Adrenal gland (tissue), 12 donors: ENCODE measurements around the gene LIN7B. TPM values are rescaled to one million over a fixed set of nuclear protein-coding genes. Genes with fewer than 3 reads are reported as not detected.

Experiments used
- DNase-seq, 7 donors: peaks; one replicate each; pipeline ENCODE4 v3.0.0-alpha.2; 2019 to 2020
- H3K27ac ChIP-seq, 5 donors: fragments of 200-600 bp; sonication (generic) in 4 of 5; 1 replicate in 3 of 5; 2 replicates in 2 of 5; pipeline versions ENCODE4 v1.5.1 to v1.8.0; 2016 to 2020; ENCODE audit warnings: mild to moderate bottlenecking in 1 of 5
- H3K27me3 ChIP-seq: fragments of 200-600 bp; 2 replicates; pipeline ENCODE4 v1.8.0; 2021
- H3K36me3 ChIP-seq, 2 donors: fragments of 200-600 bp; replicated peaks in 1 of 2; 1 replicate in 1 of 2; 2 replicates in 1 of 2; pipeline versions ENCODE4 v1.5.1 to v1.8.0; 2018 to 2022
- H3K4me1 ChIP-seq, 2 donors: fragments of 200-600 bp; replicated peaks in 1 of 2; 1 replicate in 1 of 2; 2 replicates in 1 of 2; pipeline versions ENCODE4 v1.5.1 to v1.8.0; 2018 to 2021
- H3K4me3 ChIP-seq, 4 donors: fragments of 200-600 bp; sonication (generic) in 3 of 4; one replicate each; pipeline ENCODE4 v1.5.1; 2016 to 2018
- H3K9me3 ChIP-seq, 3 donors: fragments of 200-600 bp; sonication (generic) in 1 of 3; replicated peaks in 1 of 3; 1 replicate in 2 of 3; 2 replicates in 1 of 3; pipeline versions ENCODE4 v1.5.1 to v1.8.0; 2016 to 2021
- CTCF ChIP-seq, 6 experiments: fragments of 450-650 bp in 4 of 6; fragments of 200-600 bp in 2 of 6; sonication (generic) in 1 of 6; IDR thresholded peaks; 1 replicate in 5 of 6; 2 replicates in 1 of 6; pipeline versions ENCODE4 v1.5.1 to v1.8.0; 2016 to 2021; ENCODE audit warnings: antibody characterized with exemption in 6 of 6, mild to moderate bottlenecking in 2 of 6, moderate library complexity in 1 of 6
- POLR2A ChIP-seq, 2 donors: fragments of 450-650 bp; IDR thresholded peaks; one replicate each; pipeline ENCODE4 v1.6.1; 2017; ENCODE audit warnings: antibody characterized with exemption in 2 of 2, mild to moderate bottlenecking in 2 of 2, moderate library complexity in 1 of 2
- WGBS, 4 donors: extraction: QIAGEN DNeasy Blood & Tissue Kit in 2 of 4; methylation state at CpG; one replicate each; pipeline versions ENCODE4 v1.1.5 to v1.1.7; 2013 to 2017; 5-methylcytosine and 5-hydroxymethylcytosine counted together
- intact Hi-C, 2 donors: fragments of 100-400 bp; cut with DNase I; formaldehyde crosslinking; loops; one replicate each; pipeline versions ENCODE4 v1.14.1 to v1.15.0; 2022 to 2023
- polyA plus RNA-seq, 3 donors: library from polyadenylated mRNA; stranded (reverse); fragments of 200-250 nt in 2 of 3; fragments of 350-450 nt in 1 of 3; fragmentation: Illumina TruSeq in 1 of 3; extraction: RNeasy Lipid Tissue Mini Kit (QIAGEN cat#74804) in 1 of 3; gene quantifications; one replicate each; pipeline ENCODE4 v1.2.3, GENCODE V29; 2013 to 2014
- total RNA-seq, 9 donors: library from RNA; depleted of rRNA in 4 of 9; stranded (reverse); fragments of >200 nt in 4 of 9; fragments of 120-200 nt in 1 of 9; fragmentation: NEBNext Ultra II Directional in 1 of 9; extraction: Animal tissue kit (Norgen Biotek cat#: 25700) in 1 of 9; gene quantifications; one replicate each; pipeline versions ENCODE4 v1.1.0 to v1.2.4, GENCODE V29; 2013 to 2023
- donor health status: healthy with polysubstance abuse.
- donor health status: Bipolar disorder and iron deficiency.
- donor health status: DM: yes; HTN: yes; CAD: no.
- donor health status: DM: no; HTN: no; CAD: no.
- donor health status: DM: no; HTN: no; CAD: no.
- donor health status: DM: yes; HTN: yes; CAD: no.

Gene LIN7B
- total and polyA plus RNA-seq, 12 donors = 4.4 to 35.2 (median 11.1) TPM

- Histone ChIP-seq H3K27ac (no peak overlapping the region), H3K4me1 (peaks cover 3 to 30% of the 10 kb centered on the region in 2 donors), H3K4me3 (no peak overlapping the region), H3K27me3 (no peaks in the 10 kb centered on the region), H3K36me3 (peaks cover 0 to 85% of the 10 kb centered on the region in 2 donors), H3K9me3 (no peaks in the 10 kb centered on the region)
- WGBS, 4 donors = 86 to 91% (median 88%) methylated on average over 17 of the region's 17 CpGs
- TF ChIP-seq CTCF (IDR thresholded peaks at IDR 0.05) = no peak
- no peak for TF ChIP-seq POLR2A (IDR thresholded peaks at IDR 0.05)
- intact Hi-C loops = no loop called here
- DNase-seq = no peak
These were observed 22.7 kb upstream of the LIN7B start for GRCh38 chr19:49091391-49092038.

GRCh38 chr19:49092686-49093085 lies 21.5 kb upstream of the LIN7B start:
- H3K27ac ChIP-seq = no peak overlapping the region
- peaks cover 0 to 92% of the 10 kb centered on the region in 2 donors for H3K36me3 ChIP-seq
- peaks cover 0 to 18% of the 10 kb centered on the region in 2 donors for H3K4me1 ChIP-seq
- H3K27me3 ChIP-seq = no peaks in the 10 kb centered on the region
- 81 to 90% (median 82%) methylated on average over 6 of the region's 6 CpGs for WGBS, 4 donors
- no peaks in the 10 kb centered on the region for H3K9me3 ChIP-seq
- TF ChIP-seq CTCF (IDR thresholded peaks at IDR 0.05) (no peak), POLR2A (IDR thresholded peaks at IDR 0.05) (no peak)
- intact Hi-C loops = no loop called here
- H3K4me3 ChIP-seq = no peak overlapping the region
- no peak for DNase-seq

- WGBS, 4 donors = 60 to 76% (median 71%) methylated on average over 14 to 23 of the region's 23 CpGs
- peaks cover 0 to 9% of the 10 kb centered on the region in 2 donors for H3K4me1 ChIP-seq
- peak in 3 of 7 donors; percentile 38 to 52 (median 52) for DNase-seq
- H3K36me3 ChIP-seq = peaks cover 0 to 98% of the 10 kb centered on the region in 2 donors
- TF ChIP-seq POLR2A (IDR thresholded peaks at IDR 0.05) (no peak), CTCF (IDR thresholded peaks at IDR 0.05) (no peak)
- H3K27ac ChIP-seq = no peak overlapping the region
- no peak overlapping the region for H3K4me3 ChIP-seq
- intact Hi-C loops = loop anchor here (5.0 kb wide), 1 partner anchor 113 kb away; no protein-coding TSS in a partner anchor
- H3K9me3 ChIP-seq = no peaks in the 10 kb centered on the region
- no peaks in the 10 kb centered on the region for H3K27me3 ChIP-seq
These were observed 19.4 kb upstream of the LIN7B start for GRCh38 chr19:49094505-49095482.
